Measurements from ENCODE around the gene BRPF3.

DNA sequence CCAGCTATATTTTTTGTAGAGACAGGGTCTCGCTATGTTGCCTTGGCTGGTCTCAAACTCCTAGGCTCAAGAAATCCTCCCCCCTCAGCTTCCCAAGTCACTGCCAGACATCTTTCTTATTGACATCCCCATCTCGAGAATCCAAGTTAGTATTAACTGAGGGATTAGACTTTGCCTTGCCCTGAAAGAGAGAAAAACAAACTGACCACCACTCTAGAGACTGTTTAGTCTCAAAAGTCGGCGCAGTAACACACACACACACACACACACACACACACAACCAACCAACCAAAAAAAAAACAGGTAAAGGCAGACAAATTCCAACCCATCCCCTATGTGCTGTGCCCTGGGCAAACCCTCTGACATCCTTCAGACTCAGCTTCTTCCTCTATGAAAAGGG is 46.1 kb downstream of the BRPF3 start:
- TF ChIP-seq CTCF (IDR thresholded peaks at IDR 0.05 in 4 of 5, conservative IDR thresholded peaks at IDR 0.05 in 1 of 5) (no peak), POLR2A (IDR thresholded peaks at IDR 0.05) (no peak)

Measured in gastrocnemius medialis (tissue), 4 donors.